Measurements from ENCODE around the gene NUP93.

- TF ChIP-seq CTCF (IDR thresholded peaks at IDR 0.05; ENCODE audit: poor library complexity) (no peak), EZH2 (IDR thresholded peaks at IDR 0.05; ENCODE audit: borderline replicate concordance) (no peak), EZH2phosphoT487 (IDR thresholded peaks at IDR 0.05; ENCODE audit: low read depth, severe bottlenecking, unreplicated experiment) (no peak)
Measured at GRCh38 chr16:56695246-56695645, 34.7 kb upstream of the NUP93 start.

All from hepatocyte (in vitro differentiated cells).